Measurements from ENCODE around the gene BMPR1B.

DNA sequence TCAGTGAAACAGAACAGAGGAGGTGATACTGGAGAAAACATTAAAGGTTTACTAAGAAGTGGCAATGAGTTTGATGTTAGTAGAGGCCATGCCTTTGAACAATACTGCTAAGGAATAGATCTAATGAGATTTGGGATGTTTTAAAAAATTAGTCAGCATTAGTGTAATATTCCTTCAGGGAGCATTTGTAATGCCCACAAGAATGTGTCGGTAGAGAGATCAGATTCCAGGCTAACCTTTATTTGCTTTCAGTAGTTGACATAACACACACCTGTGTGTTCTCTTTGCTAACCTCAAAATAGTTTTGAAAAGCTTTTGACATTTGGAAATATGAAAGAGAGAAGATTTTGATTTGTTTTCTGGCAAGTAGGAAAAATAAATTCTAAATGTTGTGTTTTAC, 328.8 kb downstream of the BMPR1B start:
- TF ChIP-seq, protein P1, sequence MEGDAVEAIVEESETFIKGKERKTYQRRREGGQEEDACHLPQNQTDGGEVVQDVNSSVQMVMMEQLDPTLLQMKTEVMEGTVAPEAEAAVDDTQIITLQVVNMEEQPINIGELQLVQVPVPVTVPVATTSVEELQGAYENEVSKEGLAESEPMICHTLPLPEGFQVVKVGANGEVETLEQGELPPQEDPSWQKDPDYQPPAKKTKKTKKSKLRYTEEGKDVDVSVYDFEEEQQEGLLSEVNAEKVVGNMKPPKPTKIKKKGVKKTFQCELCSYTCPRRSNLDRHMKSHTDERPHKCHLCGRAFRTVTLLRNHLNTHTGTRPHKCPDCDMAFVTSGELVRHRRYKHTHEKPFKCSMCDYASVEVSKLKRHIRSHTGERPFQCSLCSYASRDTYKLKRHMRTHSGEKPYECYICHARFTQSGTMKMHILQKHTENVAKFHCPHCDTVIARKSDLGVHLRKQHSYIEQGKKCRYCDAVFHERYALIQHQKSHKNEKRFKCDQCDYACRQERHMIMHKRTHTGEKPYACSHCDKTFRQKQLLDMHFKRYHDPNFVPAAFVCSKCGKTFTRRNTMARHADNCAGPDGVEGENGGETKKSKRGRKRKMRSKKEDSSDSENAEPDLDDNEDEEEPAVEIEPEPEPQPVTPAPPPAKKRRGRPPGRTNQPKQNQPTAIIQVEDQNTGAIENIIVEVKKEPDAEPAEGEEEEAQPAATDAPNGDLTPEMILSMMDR (IDR thresholded peaks at IDR 0.05; ENCODE audit: low read length): no peak
- TF ChIP-seq EZH2 (optimal IDR thresholded peaks at IDR 0.05; ENCODE audit: low read depth, low read length): no peak

All from MM.1S (cell line).